SU-DHL-6 (cell line): ENCODE data around the gene MARCHF10.

ENCODE experiments used
- CTCF ChIP-seq: fragments of 200-600 bp; sonication (generic); IDR thresholded peaks from one replicate; pipeline ENCODE4 v1.5.1; 2017; ENCODE audit warnings: antibody characterized with exemption, mild to moderate bottlenecking, low read length, moderate library complexity; ENCODE audit not compliant: insufficient read depth, poor library complexity, severe bottlenecking
- EZH2phosphoT487 ChIP-seq: fragments of 200-600 bp; sonication (generic), shearing (Covaris generic); conservative IDR thresholded peaks from 2 replicates; pipeline ENCODE4 v1.6.1; 2018; ENCODE audit warnings: mild to moderate bottlenecking, antibody characterized with exemption, low read length, moderate library complexity, mixed read lengths

GRCh38 chr17:62712171-62712581 is 95.9 kb downstream of the MARCHF10 start:
- TF ChIP-seq CTCF: no peak
- TF ChIP-seq EZH2phosphoT487: no peak
